Activated CD8-positive, alpha-beta memory T cell treated with anti-CD3 and anti-CD28 coated beads for 36 hours (primary cell): Measurements from ENCODE around the gene WNT9A. TPM values are rescaled to one million over a fixed set of nuclear protein-coding genes. Genes with fewer than 3 reads are reported as not detected.

ENCODE experiments used
- CTCF ChIA-PET: fragments of 350-600 bp; sonication (Branson Sonifier 250); formaldehyde crosslinking; loops from one replicate; lab custom pipeline; 2021; ENCODE audit warnings: antibody characterized with exemption; lab: Charles Lee
- POLR2A ChIA-PET: fragments of 350-600 bp; sonication (Branson Sonifier 250); formaldehyde crosslinking; loops from one replicate; lab custom pipeline; 2021; ENCODE audit warnings: antibody characterized with exemption; lab: Charles Lee
- total RNA-seq, 2 experiments: library from RNA; stranded (reverse); gene quantifications; one replicate each; pipeline ENCODE4 v1.2.3, GENCODE V29; 2021

Gene WNT9A
- total RNA-seq, 2 experiments from 2014 or later = not detected

GRCh38 chr1:227893949-227894721 is 53.6 kb downstream of the WNT9A start:
- POLR2A ChIA-PET = no interaction called here

GRCh38 chr1:227893300-227893948 is 54.3 kb downstream of the WNT9A start:
- CTCF ChIA-PET = no interaction called here

More at GRCh38 chr1:227893949-227894721, 53.6 kb downstream of the WNT9A start:
- CTCF ChIA-PET = no interaction called here

GRCh38 chr1:227892489-227893299 is 55.0 kb downstream of the WNT9A start:
- CTCF ChIA-PET = interaction anchor here (0.8 kb wide), 1 partner anchor 131 kb away, joined by 3 read pairs; no protein-coding TSS in a partner anchor
- POLR2A ChIA-PET = no interaction called here

More at GRCh38 chr1:227893300-227893948, 54.3 kb downstream of the WNT9A start:
- POLR2A ChIA-PET = no interaction called here

GRCh38 chr1:227891955-227892488 is 55.7 kb downstream of the WNT9A start:
- POLR2A ChIA-PET = no interaction called here
- CTCF ChIA-PET = interaction anchor here (0.8 kb wide), 1 partner anchor 130 kb away, joined by 3 read pairs; no protein-coding TSS in a partner anchor

DNA sequence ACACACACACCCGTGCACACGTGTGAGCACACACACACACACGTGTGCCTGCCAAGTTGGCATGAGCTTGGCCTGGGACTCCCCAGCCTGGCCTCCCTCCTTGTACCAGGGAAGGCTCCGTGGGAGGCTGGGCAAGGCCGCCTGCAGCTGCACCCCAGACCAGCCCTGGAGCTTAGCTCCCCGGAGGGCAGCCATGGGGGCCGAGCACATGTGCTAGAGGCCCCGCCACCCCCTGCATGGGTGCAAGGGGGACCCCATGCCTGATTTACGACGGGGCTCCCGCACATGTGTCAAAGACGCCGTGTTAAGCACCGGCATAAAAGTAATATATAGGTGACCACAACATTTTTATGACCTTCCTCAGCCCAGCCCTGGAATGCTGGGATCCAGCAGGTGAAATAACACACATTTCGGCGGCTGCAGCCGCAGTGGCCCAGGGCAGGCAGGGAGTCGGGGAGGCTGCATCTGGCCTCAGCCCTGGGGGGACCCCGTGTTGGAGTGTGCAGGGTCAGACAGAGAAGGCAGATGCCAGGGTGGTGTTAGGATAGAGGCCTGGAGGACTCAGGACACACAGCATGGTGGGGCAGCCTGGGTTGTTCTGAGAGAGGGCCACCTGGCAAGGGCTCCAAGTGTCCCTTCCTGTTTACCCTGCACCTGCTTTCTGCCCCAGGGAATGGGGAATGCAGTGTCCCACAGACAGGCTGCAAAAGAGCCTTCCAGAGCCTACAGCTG is 56.3 kb downstream of the WNT9A start:
- POLR2A ChIA-PET = no interaction called here
- CTCF ChIA-PET = no interaction called here

DNA sequence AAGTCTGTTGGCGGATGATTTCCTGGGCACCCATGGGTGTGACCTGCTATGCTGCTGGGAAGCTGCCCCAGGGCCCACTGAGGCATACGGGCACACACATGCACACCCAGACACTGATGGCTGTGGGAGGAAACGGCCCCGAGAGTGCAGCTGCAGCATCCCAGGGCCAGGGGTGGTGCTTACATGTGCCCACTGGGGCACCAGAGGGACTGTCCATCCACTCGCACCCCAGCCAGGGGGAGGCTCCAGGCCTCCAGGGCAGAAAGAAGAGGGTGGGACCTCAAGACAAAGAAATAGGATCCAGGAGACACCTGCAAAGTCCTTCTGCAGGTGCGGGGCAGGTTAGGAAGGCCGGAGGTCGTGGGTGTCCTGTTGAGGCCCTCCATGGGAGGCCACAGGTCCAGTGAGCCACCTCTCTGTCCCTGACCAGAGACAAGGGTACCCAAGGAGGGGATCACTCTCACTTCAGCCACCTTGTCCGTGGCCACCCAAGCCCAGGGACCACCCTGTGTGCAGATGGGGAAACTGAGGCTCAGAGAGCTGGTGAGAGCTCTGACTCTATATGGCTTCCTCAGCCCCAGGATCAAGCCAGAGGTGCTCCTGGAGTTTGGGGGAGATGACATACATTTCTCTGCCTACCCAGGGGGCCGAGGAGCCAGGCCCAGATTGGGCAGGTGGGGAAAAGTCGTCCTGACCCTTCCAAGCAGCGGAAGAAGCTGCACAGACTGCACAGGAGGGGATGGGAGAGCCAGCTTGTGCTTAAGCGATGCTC is 57.1 kb downstream of the WNT9A start:
- ChIA-PET CTCF (no interaction called here), POLR2A (no interaction called here)

- POLR2A ChIA-PET = no interaction called here
- CTCF ChIA-PET = no interaction called here
These were observed 57.8 kb downstream of the WNT9A start for GRCh38 chr1:227889863-227890405.

DNA sequence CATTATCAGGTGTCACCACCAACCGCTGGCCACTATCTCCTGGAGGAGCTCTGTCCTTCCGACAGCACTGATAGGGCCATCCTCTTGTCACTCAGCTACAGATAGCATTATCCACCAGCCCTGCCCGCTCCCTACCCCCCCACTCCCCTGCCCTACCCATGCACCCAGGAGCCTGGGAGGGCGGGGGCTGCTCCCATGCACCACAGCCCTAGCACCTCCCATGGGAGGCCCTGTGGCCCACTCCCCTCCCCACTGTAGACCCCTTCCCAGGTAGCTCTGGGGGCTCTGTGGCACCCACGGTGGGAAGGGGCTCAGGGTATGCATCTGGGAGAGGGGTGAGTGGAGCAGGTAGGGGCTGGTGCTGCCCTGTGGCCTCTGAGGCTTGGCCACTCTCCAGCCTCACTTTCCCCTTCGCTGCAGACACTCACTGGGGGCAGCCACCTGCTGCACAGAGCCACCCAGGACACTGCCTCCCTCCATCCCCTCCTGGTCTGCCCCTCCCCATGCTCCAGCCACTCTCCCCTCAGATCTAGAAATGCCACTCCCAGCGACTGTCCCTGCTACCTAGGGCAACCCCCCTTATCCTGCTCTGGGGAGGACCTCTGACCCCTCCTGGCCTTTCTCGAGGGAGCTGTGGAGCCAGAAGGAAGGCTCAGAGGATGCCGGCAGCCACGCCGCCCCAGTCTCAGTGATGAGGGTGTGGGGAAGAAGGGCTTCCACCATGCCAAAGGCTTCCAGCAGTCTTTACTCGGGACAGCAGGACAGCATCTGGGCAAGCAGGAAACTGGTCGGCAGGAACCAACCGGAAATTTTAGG is 58.5 kb downstream of the WNT9A start:
- CTCF ChIA-PET = no interaction called here

GRCh38 chr1:227888404-227889046 is 59.2 kb downstream of the WNT9A start:
- POLR2A ChIA-PET = no interaction called here

More for the DNA sequence above, 58.5 kb downstream of the WNT9A start:
- POLR2A ChIA-PET = no interaction called here

DNA sequence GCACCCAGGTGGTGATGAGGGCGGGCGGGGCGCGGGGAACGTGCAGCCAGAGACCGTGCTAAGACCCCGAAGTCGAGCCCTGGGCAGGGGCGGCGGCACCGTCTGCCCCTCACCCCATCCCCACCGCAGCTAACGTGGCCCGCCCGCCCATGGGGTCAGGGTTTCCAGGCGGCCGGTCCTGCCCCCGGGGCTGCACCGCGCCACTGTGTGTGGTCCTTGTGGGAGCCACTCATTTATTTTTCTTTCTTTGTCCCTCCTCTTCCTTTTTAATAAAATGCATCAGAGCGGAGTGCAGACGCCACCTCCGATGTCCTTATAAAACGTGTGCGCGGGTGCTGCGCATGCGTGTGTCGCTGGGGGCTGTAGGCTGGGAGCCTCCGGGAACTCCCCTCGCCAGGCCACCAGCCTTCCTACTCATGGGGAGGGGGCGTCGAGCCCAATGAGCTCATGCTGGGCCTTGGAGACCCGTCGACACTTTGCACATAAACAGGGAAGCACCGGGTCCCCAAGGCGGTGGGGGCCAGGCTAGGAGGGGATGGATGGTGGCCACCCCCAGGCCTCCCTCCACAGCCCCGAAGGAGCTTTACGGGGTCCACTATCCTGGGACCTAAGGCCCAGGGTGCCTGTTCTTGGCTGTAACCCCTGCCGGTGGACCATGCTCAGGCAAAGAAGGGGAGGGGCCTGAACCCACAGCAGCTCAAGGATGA is 59.9 kb downstream of the WNT9A start:
- CTCF ChIA-PET = no interaction called here
- POLR2A ChIA-PET = no interaction called here

More at GRCh38 chr1:227888404-227889046, 59.2 kb downstream of the WNT9A start:
- CTCF ChIA-PET = no interaction called here

DNA sequence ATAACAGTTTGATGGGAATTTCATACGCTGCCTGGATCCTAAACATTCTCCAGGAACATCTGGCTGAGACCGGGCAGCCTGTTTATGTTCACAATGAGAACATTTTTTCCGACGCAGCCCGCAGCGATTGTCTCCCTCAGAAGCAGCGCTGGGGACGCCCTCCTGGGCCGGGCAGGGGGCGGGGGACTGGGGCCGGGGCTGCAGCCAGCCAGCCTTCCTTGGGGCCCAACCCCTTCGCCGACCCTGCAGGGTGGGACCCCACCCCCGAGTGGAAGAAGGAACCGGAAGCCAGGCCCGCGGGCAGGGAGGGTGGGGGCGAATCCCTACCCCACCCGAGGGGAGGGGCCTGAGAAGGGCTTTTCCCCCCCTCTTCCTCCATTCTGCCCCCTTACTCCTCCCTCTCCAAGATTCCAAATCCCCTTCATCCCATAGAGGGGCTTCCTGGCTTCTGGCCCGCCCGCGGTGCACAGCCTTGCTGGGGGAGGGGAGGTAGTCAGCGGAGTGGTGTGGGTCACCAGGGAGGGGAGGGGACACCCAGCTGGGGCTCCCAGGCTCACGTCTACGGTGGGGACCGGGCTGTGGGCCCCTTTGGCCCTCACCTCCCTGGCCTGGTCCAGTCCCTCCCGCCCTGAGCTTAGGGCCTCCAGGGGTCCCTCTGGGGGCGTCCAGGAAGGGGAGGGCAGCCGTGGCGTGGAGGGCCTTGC is 60.6 kb downstream of the WNT9A start:
- ChIA-PET POLR2A (no interaction called here), CTCF (no interaction called here)

GRCh38 chr1:227886503-227886961 is 61.2 kb downstream of the WNT9A start:
- POLR2A ChIA-PET = no interaction called here
- CTCF ChIA-PET = no interaction called here

DNA sequence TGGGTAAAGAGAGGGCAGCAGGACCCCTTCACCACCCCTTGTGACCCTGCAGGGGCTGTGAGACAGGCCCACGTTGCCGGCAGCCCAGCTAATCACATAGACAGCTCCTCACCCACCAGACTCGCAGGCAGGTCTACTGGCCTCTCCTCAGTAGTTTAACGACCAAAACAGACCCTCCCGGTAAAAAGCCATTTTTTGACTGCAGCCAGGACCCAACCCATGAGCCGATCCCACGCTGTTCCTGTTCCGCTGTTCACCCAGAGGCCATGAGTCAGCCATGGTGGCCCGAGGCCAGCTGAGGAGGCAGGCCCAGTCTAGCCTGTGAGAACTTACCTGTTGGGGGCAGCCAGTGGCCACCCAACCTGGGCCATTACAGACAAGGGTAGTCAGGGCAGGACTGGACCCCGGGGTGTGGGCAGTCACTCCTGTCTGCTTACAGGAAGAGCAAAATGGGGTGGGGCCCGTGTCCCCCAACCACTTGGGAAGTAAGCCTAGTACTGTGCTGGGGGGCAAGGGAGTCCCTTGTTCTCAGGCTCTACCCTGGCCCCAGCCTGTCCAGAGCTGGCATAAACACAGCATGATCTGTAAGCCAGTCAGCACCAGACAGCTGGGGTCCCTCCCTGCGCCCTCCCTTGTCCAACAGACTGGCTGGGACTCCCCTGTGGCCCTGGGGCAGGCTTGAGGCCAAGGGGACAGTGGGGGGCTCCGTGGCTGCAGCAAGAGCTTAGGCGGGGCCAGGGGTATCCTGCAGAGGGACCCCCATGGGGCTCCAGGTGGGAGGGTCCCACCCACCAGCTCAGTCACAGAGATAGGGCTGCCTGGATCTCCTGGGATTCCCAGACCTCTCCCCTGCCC is 61.9 kb downstream of the WNT9A start:
- POLR2A ChIA-PET = no interaction called here
- CTCF ChIA-PET = no interaction called here

DNA sequence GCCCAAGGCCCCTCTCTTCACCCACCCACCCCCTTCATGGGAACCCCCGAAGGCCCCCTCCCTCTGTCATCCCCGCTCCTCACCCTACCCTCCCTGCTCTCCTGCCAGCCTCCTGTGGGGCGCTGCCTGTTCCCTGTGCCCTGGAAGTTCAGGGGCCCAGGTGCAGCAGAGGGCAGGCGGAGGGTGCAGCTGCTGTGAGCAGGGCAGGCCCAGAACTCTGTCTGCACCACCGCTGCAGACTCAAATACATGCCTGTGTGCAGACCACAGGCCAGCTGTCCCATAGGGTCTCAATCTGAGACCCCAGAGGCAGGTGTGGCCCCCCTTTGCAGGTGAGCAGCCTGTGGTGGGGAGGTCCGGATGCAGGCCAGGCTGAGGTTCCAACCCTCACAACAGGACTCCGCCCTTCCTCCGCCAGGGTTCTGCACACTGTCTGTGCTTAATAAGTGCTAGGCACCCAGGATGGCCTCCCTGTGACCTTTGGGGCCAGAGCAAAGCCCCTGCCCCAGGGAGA is 62.5 kb downstream of the WNT9A start:
- CTCF ChIA-PET = no interaction called here
- POLR2A ChIA-PET = no interaction called here
